Cardiac muscle cell (in vitro differentiated cells and primary cell): ENCODE results near the gene ARHGDIA. TPM values are rescaled to one million over a fixed set of nuclear protein-coding genes. Genes with fewer than 3 reads are reported as not detected.

Source experiments
- DNase-seq, 2 donors: peaks; one replicate each; pipeline versions ENCODE4 v3.0.0 to v3.0.0-alpha.2; 2010 to 2017; ENCODE audit warnings: low read depth in 1 of 2, low spot score in 1 of 2
- H3K27ac ChIP-seq: fragments of 200-600 bp; sonication (generic); 2 replicates; pipeline ENCODE4 v1.5.1; 2016
- H3K27me3 ChIP-seq: fragments of 200-600 bp; sonication (generic); 2 replicates; pipeline ENCODE4 v1.6.0; 2016; ENCODE audit warnings: control low read depth
- H3K36me3 ChIP-seq: fragments of 200-600 bp; sonication (generic); 2 replicates; pipeline ENCODE4 v1.5.1; 2016; ENCODE audit warnings: control low read depth
- H3K4me1 ChIP-seq: fragments of 200-600 bp; sonication (generic); 2 replicates; pipeline ENCODE4 v1.8.1; 2017; ENCODE audit warnings: low read depth, mild to moderate bottlenecking, mixed run types
- H3K4me3 ChIP-seq: fragments of 200-600 bp; sonication (generic); 2 replicates; pipeline ENCODE4 v1.5.1; 2016; ENCODE audit warnings: mild to moderate bottlenecking
- H3K9me3 ChIP-seq: fragments of 200-600 bp; sonication (generic); 2 replicates; pipeline ENCODE4 v1.5.1; 2017; ENCODE audit warnings: low read depth, mild to moderate bottlenecking, control low read depth
- CTCF ChIP-seq: IDR thresholded peaks from 2 replicates; pipeline ENCODE4 v1.5.1; 2012; ENCODE audit warnings: low read depth, mild to moderate bottlenecking, low read length
- polyA plus RNA-seq: library from polyadenylated mRNA; unstranded; fragments of >200 nt; fragmentation: Nextera tagmentation; extraction: Ambion mirVana; gene quantifications from 2 replicates; pipeline ENCODE4 v1.2.1, GENCODE V29; 2016
- total RNA-seq: library from RNA; depleted of rRNA; stranded (reverse); fragments of >200 nt; gene quantifications from 2 replicates; pipeline ENCODE4 v1.2.3, GENCODE V29; 2016

ARHGDIA gene
- total and polyA plus RNA-seq, 2 experiments from 2014 or later, result 101 to 163 TPM

DNA sequence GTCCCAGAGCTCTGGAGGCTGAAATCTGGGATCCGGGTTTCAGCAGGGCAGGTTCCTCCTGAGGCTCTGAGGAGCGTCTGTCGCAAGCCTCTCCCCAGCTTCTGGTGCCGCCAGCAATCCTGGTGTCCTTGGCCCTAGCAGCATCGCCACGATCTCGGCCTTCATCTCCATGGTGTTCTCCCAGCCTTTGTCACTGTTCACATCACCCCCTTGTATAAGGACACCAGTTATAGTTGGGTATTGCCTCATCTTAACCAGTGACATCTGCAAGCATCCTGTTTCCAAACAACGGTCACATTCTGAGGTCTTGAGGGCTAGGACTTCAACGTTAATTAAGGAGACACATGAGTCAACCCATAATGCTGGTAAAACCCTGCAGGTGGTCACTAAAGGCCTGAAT is 33.5 kb downstream of the ARHGDIA start:
- no peaks in the 10 kb centered on the region for H3K9me3 ChIP-seq
- no peak for DNase-seq
- H3K36me3 ChIP-seq, result no peaks in the 10 kb centered on the region
- H3K4me1 ChIP-seq, result peaks cover 5% of the 10 kb centered on the region
- TF ChIP-seq CTCF, result no peak
- H3K27ac ChIP-seq, result no peak overlapping the region
- no peak overlapping the region for H3K4me3 ChIP-seq
- no peaks in the 10 kb centered on the region for H3K27me3 ChIP-seq

DNA sequence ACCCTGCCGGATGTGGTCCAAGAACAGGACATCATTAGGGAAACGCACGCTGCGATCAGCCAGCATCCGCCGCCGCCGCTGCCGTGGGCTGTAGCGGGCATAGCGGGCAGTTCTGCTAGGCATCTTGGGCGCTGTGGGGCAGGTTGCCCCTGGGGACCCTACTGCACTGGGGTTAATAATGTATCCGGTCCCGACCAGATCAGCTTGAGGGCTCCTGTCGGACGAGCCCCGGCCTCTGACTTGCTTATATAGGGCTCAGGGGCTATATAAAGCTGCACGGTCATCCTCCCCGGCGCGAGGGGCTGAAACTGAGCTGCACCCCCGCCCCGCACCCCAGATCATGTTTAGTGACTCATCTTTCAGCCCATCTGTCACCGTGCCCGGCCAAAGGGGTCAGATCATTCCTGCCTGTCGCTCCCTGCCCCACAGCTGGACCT is 36.3 kb downstream of the ARHGDIA start, which contains the start of gene PPP1R27:
Gene PPP1R27 (minus strand): TSS at position 220 of the 437 bp plus-strand sequence. CDS start 97 bp downstream, at position 123.
- peak within 1 kb of the TSS; percentile 92 for H3K27ac ChIP-seq
- DNase-seq, result no peak
- H3K27me3 ChIP-seq, result no peaks in the 10 kb centered on the region
- H3K9me3 ChIP-seq, result no peaks in the 10 kb centered on the region
- H3K4me3 ChIP-seq, result peak within 1 kb of the TSS; percentile 78
- H3K36me3 ChIP-seq, result no peaks in the 10 kb centered on the region
- no peak for TF ChIP-seq CTCF
- peaks cover 5% of the 10 kb centered on the region for H3K4me1 ChIP-seq

GRCh38 chr17:81833921-81834830 is 37.0 kb downstream of the ARHGDIA start:
- H3K4me1 ChIP-seq, result peaks cover 5% of the 10 kb centered on the region
- H3K27me3 ChIP-seq, result no peaks in the 10 kb centered on the region
- TF ChIP-seq CTCF, result no peak
- no peaks in the 10 kb centered on the region for H3K36me3 ChIP-seq
- H3K27ac ChIP-seq, result peak overlapping the region; percentile 92
- no peaks in the 10 kb centered on the region for H3K9me3 ChIP-seq
- no peak for DNase-seq
- H3K4me3 ChIP-seq, result peak overlapping the region; percentile 78

GRCh38 chr17:81833160-81833920 is 37.8 kb downstream of the ARHGDIA start, which contains the start of gene MCRIP1:
Gene MCRIP1, minus strand, starts transcription at chr17:81833291. Its CDS starts 8,785 bp downstream, at chr17:81824506.
- no peaks in the 10 kb centered on the region for H3K27me3 ChIP-seq
- DNase-seq, result peak; percentile 96 to 98
- H3K4me3 ChIP-seq, result peak within 1 kb of the TSS; percentile 91
- no peaks in the 10 kb centered on the region for H3K4me1 ChIP-seq
- no peak for TF ChIP-seq CTCF
- no peaks in the 10 kb centered on the region for H3K9me3 ChIP-seq
- no peaks in the 10 kb centered on the region for H3K36me3 ChIP-seq
- peak within 1 kb of the TSS; percentile 92 for H3K27ac ChIP-seq

DNA sequence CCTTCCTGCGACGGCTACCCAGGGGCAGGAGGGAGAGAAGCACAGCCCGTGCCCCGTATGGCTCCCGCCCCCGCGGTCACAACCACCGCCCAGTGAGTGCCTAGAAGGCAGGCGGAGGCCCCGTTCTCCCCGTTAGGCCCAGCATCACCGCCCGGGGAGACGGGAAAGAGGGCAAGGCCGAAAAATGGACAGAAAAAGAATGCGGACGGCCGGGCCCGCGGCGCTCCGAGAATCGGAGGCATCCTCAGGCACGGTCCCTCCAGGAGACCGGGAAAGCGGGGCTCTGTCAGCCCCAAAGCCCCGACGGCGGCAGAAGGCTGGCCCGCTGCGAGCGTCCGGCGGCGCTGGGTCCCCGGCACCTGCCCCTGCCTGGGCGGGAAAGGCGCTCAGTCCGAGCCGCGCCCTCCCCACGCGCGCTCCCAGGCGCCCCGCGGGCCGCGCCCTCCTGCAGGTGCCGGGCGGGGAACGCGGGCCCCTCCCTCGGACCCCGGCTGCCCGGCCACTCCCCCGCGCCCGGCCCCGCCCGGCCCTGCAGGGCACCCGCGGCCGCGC is 38.5 kb downstream of the ARHGDIA start:
- Histone ChIP-seq H3K4me3 (peak overlapping the region; percentile 91), H3K36me3 (no peaks in the 10 kb centered on the region), H3K9me3 (no peaks in the 10 kb centered on the region), H3K27me3 (no peaks in the 10 kb centered on the region), H3K27ac (peak overlapping the region; percentile 62), H3K4me1 (no peaks in the 10 kb centered on the region)
- DNase-seq, result peak in 1 of 2 donors; percentile 17
- no peak for TF ChIP-seq CTCF
